ENCODE data around the gene KRT27. TPM values are rescaled to one million over a fixed set of nuclear protein-coding genes. Genes with fewer than 3 reads are reported as not detected.

The KRT27 gene
- total and polyA plus RNA-seq, 8 donors = not detected

DNA sequence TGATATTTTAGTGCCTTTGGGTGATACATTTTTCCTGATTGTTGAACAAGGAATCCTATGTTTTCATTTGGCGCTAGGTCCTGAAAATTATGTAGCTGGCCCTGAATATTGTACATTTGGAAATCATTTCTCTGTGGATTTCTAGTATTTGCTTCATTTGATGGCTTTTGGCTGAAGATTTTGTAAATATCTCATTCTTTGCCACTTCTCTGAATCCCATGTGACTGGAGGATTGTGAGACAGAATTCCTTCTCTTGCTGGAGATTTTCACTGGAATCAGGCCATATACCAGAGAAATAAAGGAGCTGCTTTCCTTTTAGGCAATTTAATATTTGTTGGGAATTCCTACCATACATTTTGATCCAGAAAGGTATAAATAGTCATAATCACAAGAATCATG is 8.8 kb upstream of the KRT27 start:
- H3K27ac ChIP-seq = peak overlapping the region in 1 of 5 donors; percentile 5
- TF ChIP-seq POLR2A (IDR thresholded peaks at IDR 0.05) = no peak
- no peak for TF ChIP-seq EP300 (IDR thresholded peaks at IDR 0.05)
- no peak for TF ChIP-seq POLR2AphosphoS5 (IDR thresholded peaks at IDR 0.05)
- TF ChIP-seq CTCF (IDR thresholded peaks at IDR 0.05) = no peak
- no peaks in the 10 kb centered on the region for H3K9me3 ChIP-seq
- no peak overlapping the region for H3K4me3 ChIP-seq
- DNase-seq = peak in 1 of 2 donors; percentile 22
- 68 to 100% (median 78%) methylated on average over 1 of the region's 1 CpG for WGBS, 5 donors
- H3K4me1 ChIP-seq = no peaks in the 10 kb centered on the region
- no peaks in the 10 kb centered on the region for H3K36me3 ChIP-seq
- peaks cover 0 to 21% (median 6%) of the 10 kb centered on the region in 3 donors for H3K27me3 ChIP-seq
- intact Hi-C loops (cut with DNase I; ENCODE audit: low total_unique reads) = no loop called here

GRCh38 chr17:40779181-40779909 is 3.0 kb downstream of the KRT27 start:
- H3K9me3 ChIP-seq = no peaks in the 10 kb centered on the region
- H3K36me3 ChIP-seq = no peaks in the 10 kb centered on the region
- intact Hi-C loops (cut with DNase I; ENCODE audit: low total_unique reads) = no loop called here
- H3K27ac ChIP-seq = no peak overlapping the region
- WGBS, 5 donors = 18 to 32% (median 27%) methylated on average over 35 to 37 of the region's 37 CpGs
- peaks cover 0 to 56% (median 9%) of the 10 kb centered on the region in 3 donors for H3K27me3 ChIP-seq
- no peaks in the 10 kb centered on the region for H3K4me1 ChIP-seq
- peak overlapping the region in 3 of 4 donors; percentile 9 to 25 (median 23) for H3K4me3 ChIP-seq
- DNase-seq = peak in 1 of 2 donors; percentile 50
- TF ChIP-seq EP300 (IDR thresholded peaks at IDR 0.05) = no peak
- no peak for TF ChIP-seq POLR2AphosphoS5 (IDR thresholded peaks at IDR 0.05)
- no peak for TF ChIP-seq POLR2A (IDR thresholded peaks at IDR 0.05)
- TF ChIP-seq CTCF (IDR thresholded peaks at IDR 0.05) = no peak

DNA sequence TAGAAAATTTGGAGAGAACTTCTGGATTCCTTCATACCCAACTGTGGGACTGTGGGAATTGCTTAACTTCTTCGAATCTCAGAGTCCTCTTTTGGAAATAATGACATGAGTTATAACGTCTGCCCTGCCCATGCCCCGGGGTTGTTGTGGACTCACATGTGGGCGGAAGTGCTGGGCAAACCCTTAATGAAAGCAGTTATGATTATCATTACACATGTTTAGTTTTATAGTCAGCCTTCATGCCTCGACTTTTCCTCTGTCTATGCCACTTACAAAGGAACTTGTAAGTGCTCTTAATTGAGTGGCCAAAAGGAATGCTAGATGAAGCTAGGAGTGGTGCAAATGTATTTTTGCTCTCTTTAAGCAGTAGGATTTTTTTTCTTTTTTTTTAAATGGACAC is 3.9 kb downstream of the KRT27 start:
- Histone ChIP-seq H3K9me3 (no peaks in the 10 kb centered on the region), H3K4me1 (no peaks in the 10 kb centered on the region), H3K27me3 (peaks cover 0 to 56% (median 9%) of the 10 kb centered on the region in 3 donors), H3K36me3 (no peaks in the 10 kb centered on the region), H3K27ac (no peak overlapping the region), H3K4me3 (no peak overlapping the region)
- 67 to 84% (median 74%) methylated on average over 5 of the region's 5 CpGs for WGBS, 5 donors
- DNase-seq = no peak
- TF ChIP-seq CTCF (IDR thresholded peaks at IDR 0.05) (no peak), POLR2A (IDR thresholded peaks at IDR 0.05) (no peak), EP300 (IDR thresholded peaks at IDR 0.05) (no peak), POLR2AphosphoS5 (IDR thresholded peaks at IDR 0.05) (no peak)
- intact Hi-C loops (cut with DNase I; ENCODE audit: low total_unique reads) = no loop called here

DNA sequence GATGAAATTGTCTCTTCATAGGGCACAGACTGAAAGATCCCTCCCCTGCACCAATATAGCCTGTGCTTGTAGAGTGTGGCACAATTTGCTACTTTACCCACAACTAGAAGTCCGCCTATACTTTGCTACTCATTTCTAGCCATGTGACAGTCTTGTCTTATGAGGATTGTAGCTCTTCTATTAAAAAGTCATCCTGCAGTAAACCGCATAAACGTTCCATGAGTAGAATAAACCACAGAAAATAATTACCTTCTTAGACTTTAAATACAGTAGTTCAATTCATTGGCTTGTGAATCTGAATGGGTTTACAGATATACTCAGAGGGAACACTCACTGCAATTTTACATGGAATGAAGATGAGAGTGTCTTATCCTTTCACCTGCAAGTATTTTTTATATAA is 4.4 kb downstream of the KRT27 start:
- no peak for DNase-seq
- no peak for TF ChIP-seq POLR2A (IDR thresholded peaks at IDR 0.05)
- TF ChIP-seq CTCF (IDR thresholded peaks at IDR 0.05) = no peak
- TF ChIP-seq POLR2AphosphoS5 (IDR thresholded peaks at IDR 0.05) = no peak
- no peak for TF ChIP-seq EP300 (IDR thresholded peaks at IDR 0.05)

More for the DNA sequence above, 4.4 kb downstream of the KRT27 start:
- no peaks in the 10 kb centered on the region for H3K4me1 ChIP-seq
- H3K27ac ChIP-seq = no peak overlapping the region
- peaks cover 0 to 61% (median 9%) of the 10 kb centered on the region in 3 donors for H3K27me3 ChIP-seq
- no peaks in the 10 kb centered on the region for H3K36me3 ChIP-seq
- H3K9me3 ChIP-seq = no peaks in the 10 kb centered on the region
- intact Hi-C loops (cut with DNase I; ENCODE audit: low total_unique reads) = no loop called here
- H3K4me3 ChIP-seq = no peak overlapping the region
- 85 to 92% (median 87%) methylated on average over 3 of the region's 3 CpGs for WGBS, 5 donors

Data from stomach (tissue), 9 donors.